Karpas-422 (cell line): Measurements from ENCODE around the gene HIC1. TPM values are rescaled to one million over a fixed set of nuclear protein-coding genes. Genes with fewer than 3 reads are reported as not detected.

Source experiments
- DNase-seq: peaks from one replicate; pipeline ENCODE4 v3.0.0-alpha.2; 2015
- H2AFZ ChIP-seq: fragments of 200-600 bp; sonication (generic); 2 replicates; pipeline ENCODE4 v1.6.1; 2014; ENCODE audit warnings: antibody characterized with exemption, low read length, mixed read lengths
- H3K27ac ChIP-seq: fragments of 200-600 bp; sonication (generic); 2 replicates; pipeline ENCODE4 v1.5.1; 2014; ENCODE audit warnings: mild to moderate bottlenecking, low read length, moderate library complexity
- H3K27me3 ChIP-seq: fragments of 200-600 bp; sonication (generic); 2 replicates; pipeline ENCODE4 v1.6.1; 2014; ENCODE audit warnings: low read length, mixed read lengths
- H3K36me3 ChIP-seq: fragments of 200-600 bp; sonication (generic); 2 replicates; pipeline ENCODE4 v1.6.1; 2014; ENCODE audit warnings: low read length, mixed read lengths; ENCODE audit not compliant: insufficient read depth
- H3K4me1 ChIP-seq: fragments of 200-600 bp; sonication (generic); 2 replicates; pipeline ENCODE4 v1.6.1; 2014; ENCODE audit warnings: mild to moderate bottlenecking, low read length, mixed read lengths
- H3K4me2 ChIP-seq: fragments of 200-600 bp; sonication (generic); 2 replicates; pipeline ENCODE4 v1.6.1; 2014; ENCODE audit warnings: low read length, low read depth, mild to moderate bottlenecking; ENCODE audit not compliant: poor library complexity, severe bottlenecking
- H3K4me3 ChIP-seq: fragments of 200-600 bp; sonication (generic); 2 replicates; pipeline ENCODE4 v1.5.1; 2014; ENCODE audit warnings: mild to moderate bottlenecking, antibody characterized with exemption, low read length, mixed read lengths
- H3K79me2 ChIP-seq: fragments of 200-600 bp; sonication (generic); 2 replicates; pipeline ENCODE4 v1.6.1; 2014; ENCODE audit warnings: mild to moderate bottlenecking, low read length, mixed read lengths
- H3K9ac ChIP-seq: fragments of 200-600 bp; sonication (generic); 2 replicates; pipeline ENCODE4 v1.6.0; 2014; ENCODE audit warnings: low read length
- H3K9me2 ChIP-seq: fragments of 200-600 bp; sonication (generic), shearing (Covaris generic); replicated peaks from 2 replicates; pipeline ENCODE4 v1.6.0; 2014; ENCODE audit warnings: mild to moderate bottlenecking, low read length, moderate library complexity; ENCODE audit not compliant: insufficient read depth
- H3K9me3 ChIP-seq: fragments of 300-700, 200-600 bp; sonication (generic); 2 replicates; pipeline ENCODE4 v1.6.1; 2014; ENCODE audit warnings: low read length, mixed read lengths
- H4K20me1 ChIP-seq: fragments of 200-600 bp; sonication (generic); 2 replicates; pipeline ENCODE4 v1.6.1; 2014; ENCODE audit warnings: mild to moderate bottlenecking, antibody characterized with exemption, low read length, low read depth; ENCODE audit not compliant: insufficient read depth
- total RNA-seq: library from RNA; depleted of rRNA; stranded (reverse); fragments of >200 nt; shearing (Covaris generic); gene quantifications from 2 replicates; pipeline ENCODE4 v1.2.3, GENCODE V29; 2014; ENCODE audit warnings: low replicate concordance

Gene HIC1
- total RNA-seq, 1 experiment from 2014 or later = 3.2 TPM

DNA sequence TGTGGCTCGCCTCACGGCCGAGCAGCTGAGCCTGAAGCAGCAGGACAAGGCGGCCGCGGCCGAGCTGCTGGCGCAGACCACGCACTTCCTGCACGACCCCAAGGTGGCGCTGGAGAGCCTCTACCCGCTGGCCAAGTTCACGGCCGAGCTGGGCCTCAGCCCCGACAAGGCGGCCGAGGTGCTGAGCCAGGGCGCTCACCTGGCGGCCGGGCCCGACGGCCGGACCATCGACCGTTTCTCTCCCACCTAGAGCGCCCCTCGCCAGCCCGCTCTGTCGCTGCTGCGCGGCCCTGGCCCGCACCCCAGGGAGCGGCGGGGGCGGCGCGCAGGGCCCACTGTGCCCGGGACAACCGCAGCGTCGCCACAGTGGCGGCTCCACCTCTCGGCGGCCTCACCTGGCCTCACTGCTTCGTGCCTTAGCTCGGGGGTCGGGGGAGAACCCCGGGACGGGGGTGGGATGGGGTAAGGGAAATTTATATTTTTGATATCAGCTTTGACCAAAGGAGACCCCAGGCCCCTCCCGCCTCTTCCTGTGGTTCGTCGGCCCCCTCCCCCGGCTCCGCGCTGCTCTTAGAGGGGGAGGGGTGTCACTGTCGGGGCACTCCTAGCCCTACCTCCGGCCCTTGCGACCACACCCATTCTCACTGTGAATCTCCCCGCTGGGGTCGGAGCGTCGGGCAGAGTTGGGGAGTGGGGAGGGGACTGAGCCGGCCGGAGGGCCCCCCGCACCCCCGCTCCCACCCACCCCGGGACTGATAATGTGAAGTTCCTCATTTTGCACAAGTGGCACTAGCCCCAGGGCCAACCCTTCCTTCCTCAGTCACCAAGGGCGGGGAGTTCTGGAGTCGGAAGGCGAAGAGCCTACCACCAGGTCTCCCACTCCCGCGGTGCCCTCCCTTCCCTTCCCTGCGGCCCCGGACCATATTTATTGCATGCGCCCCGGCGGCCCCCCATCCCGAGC lies 4.0 kb downstream of the HIC1 start:
- Histone ChIP-seq H3K4me2 (peak overlapping the region; percentile 75), H3K9me3 (no peaks in the 10 kb centered on the region), H3K4me3 (peak overlapping the region; percentile 56; the same call in 1 of the 2 replicates), H3K9ac (peak overlapping the region; percentile 47; the same call in 1 of the 2 replicates), H4K20me1 (peaks cover 31% of the 10 kb centered on the region; the same call in 1 of the 2 replicates), H3K36me3 (no peaks in the 10 kb centered on the region; the same call in 1 of the 2 replicates), H3K27me3 (no peaks in the 10 kb centered on the region), H3K9me2 (no peaks in the 10 kb centered on the region), H3K4me1 (peaks cover 50% of the 10 kb centered on the region), H3K79me2 (no peaks in the 10 kb centered on the region), H3K27ac (no peak overlapping the region), H2AFZ (no peak overlapping the region; the same call in 1 of the 2 replicates)
- peak; percentile 92 for DNase-seq

GRCh38 chr17:2059547-2060384 lies 4.9 kb downstream of the HIC1 start:
- no peak overlapping the region for H3K27ac ChIP-seq
- H3K79me2 ChIP-seq = no peaks in the 10 kb centered on the region
- DNase-seq = no peak
- no peaks in the 10 kb centered on the region for H3K9me2 ChIP-seq
- H2AFZ ChIP-seq = no peak overlapping the region
- H3K9me3 ChIP-seq = no peaks in the 10 kb centered on the region
- H3K36me3 ChIP-seq = no peaks in the 10 kb centered on the region; the same call in 1 of the 2 replicates
- peak overlapping the region; percentile 75 for H3K4me2 ChIP-seq
- peaks cover 31% of the 10 kb centered on the region; the same call in 1 of the 2 replicates for H4K20me1 ChIP-seq
- H3K9ac ChIP-seq = no peak overlapping the region
- peaks cover 50% of the 10 kb centered on the region for H3K4me1 ChIP-seq
- no peak overlapping the region for H3K4me3 ChIP-seq
- no peaks in the 10 kb centered on the region for H3K27me3 ChIP-seq

DNA sequence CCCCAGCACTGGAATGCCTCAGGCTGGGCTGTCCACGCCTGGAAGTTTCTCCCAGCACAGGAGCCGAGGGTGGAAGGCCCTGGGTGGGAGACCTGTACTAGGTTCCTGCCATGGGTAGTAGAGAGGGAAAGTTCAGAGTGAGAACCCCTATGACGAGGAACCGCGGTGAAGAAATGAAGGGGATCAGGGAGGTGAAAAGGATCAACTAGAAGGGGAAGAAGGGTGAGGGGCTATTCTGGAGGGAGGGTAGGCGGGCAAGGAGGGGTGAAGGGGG lies 5.4 kb downstream of the HIC1 start:
- Histone ChIP-seq H3K4me1 (peaks cover 51% of the 10 kb centered on the region), H3K79me2 (no peaks in the 10 kb centered on the region), H4K20me1 (peaks cover 31% of the 10 kb centered on the region; the same call in 1 of the 2 replicates), H3K9me3 (no peaks in the 10 kb centered on the region), H3K36me3 (no peaks in the 10 kb centered on the region; the same call in 1 of the 2 replicates), H3K9ac (no peak overlapping the region), H2AFZ (no peak overlapping the region), H3K4me3 (no peak overlapping the region), H3K27ac (no peak overlapping the region), H3K27me3 (no peaks in the 10 kb centered on the region), H3K9me2 (no peaks in the 10 kb centered on the region), H3K4me2 (no peak overlapping the region)
- no peak for DNase-seq

DNA sequence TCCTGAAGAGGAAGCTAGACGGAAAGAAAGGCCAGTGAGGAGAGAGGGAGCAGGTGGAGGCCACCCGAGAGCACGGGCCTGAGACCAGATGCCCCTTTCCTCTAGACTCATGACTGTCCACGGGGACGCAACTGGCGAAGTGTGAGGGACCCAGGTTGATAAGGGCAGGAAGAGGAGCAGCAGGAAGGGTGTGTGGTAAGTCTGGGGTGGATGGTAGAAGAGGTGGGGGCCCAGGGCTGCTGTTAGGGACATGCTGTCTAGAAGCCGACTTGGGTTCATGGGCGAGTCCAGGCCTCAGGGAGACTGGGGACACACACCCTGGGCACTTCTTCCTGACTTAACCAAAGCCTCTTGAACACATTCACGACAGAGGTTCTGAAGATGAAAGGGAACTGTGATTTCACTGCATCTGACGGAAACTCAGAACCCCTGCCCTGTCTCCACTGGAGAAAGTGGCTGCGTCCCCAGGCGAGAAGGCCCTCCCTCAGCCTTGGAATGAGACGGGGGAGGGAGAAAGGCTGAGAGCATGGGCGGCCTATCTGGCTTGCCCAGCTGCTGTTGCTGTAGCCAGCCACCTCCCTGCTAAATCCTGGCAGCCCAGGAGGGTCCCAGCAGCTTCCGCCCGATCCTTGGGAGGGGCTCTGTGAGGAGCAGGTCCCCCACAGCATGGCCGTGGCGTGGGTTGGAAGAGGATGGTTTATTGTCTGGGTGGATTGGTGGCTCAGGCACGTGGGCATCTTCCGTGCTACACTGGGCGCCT lies 6.0 kb downstream of the HIC1 start:
- Histone ChIP-seq H3K4me1 (peaks cover 54% of the 10 kb centered on the region), H3K79me2 (no peaks in the 10 kb centered on the region), H3K27me3 (no peaks in the 10 kb centered on the region), H3K4me3 (no peak overlapping the region), H2AFZ (no peak overlapping the region), H3K9me2 (no peaks in the 10 kb centered on the region), H3K4me2 (no peak overlapping the region), H3K27ac (no peak overlapping the region), H3K9me3 (no peaks in the 10 kb centered on the region), H3K9ac (no peak overlapping the region), H3K36me3 (no peaks in the 10 kb centered on the region; the same call in 1 of the 2 replicates), H4K20me1 (peaks cover 31% of the 10 kb centered on the region; the same call in 1 of the 2 replicates)
- DNase-seq = no peak

GRCh38 chr17:2061441-2061958 lies 6.6 kb downstream of the HIC1 start:
- H3K4me1 ChIP-seq = peaks cover 53% of the 10 kb centered on the region

GRCh38 chr17:2062571-2063183 lies 7.8 kb downstream of the HIC1 start:
- Histone ChIP-seq H3K79me2 (no peaks in the 10 kb centered on the region), H3K4me2 (peak overlapping the region; percentile 68), H3K4me3 (no peak overlapping the region), H3K4me1 (peaks cover 53% of the 10 kb centered on the region), H2AFZ (no peak overlapping the region), H3K36me3 (no peaks in the 10 kb centered on the region; the same call in 1 of the 2 replicates), H3K27ac (no peak overlapping the region), H3K9ac (no peak overlapping the region), H3K27me3 (no peaks in the 10 kb centered on the region), H3K9me3 (no peaks in the 10 kb centered on the region), H4K20me1 (peaks cover 26% of the 10 kb centered on the region; the same call in 1 of the 2 replicates), H3K9me2 (no peaks in the 10 kb centered on the region)
- DNase-seq = no peak

More at GRCh38 chr17:2061441-2061958, 6.6 kb downstream of the HIC1 start:
- H4K20me1 ChIP-seq = peaks cover 28% of the 10 kb centered on the region; the same call in 1 of the 2 replicates
- no peaks in the 10 kb centered on the region; the same call in 1 of the 2 replicates for H3K36me3 ChIP-seq
- no peak overlapping the region for H3K4me3 ChIP-seq
- no peaks in the 10 kb centered on the region for H3K27me3 ChIP-seq
- H3K9me2 ChIP-seq = no peaks in the 10 kb centered on the region
- no peaks in the 10 kb centered on the region for H3K9me3 ChIP-seq
- no peak for DNase-seq
- no peak overlapping the region for H3K27ac ChIP-seq
- H3K79me2 ChIP-seq = no peaks in the 10 kb centered on the region
- H3K4me2 ChIP-seq = no peak overlapping the region
- no peak overlapping the region for H3K9ac ChIP-seq
- H2AFZ ChIP-seq = no peak overlapping the region
